ENCODE measurements around the gene GAGE12F. TPM values are rescaled to one million over a fixed set of nuclear protein-coding genes. Genes with fewer than 3 reads are reported as not detected.
"Not testable (repeated sequence)": the region's sequence is repeated elsewhere in the genome, so short reads cannot be mapped to it uniquely, and the experiment has no call there.

The GAGE12F gene
- total RNA-seq (not detected), polyA plus RNA-seq (not detected)
- long read RNA-seq, donor 1 = 0 reads
- long read RNA-seq, donor 2 = 0 reads
- long read RNA-seq, donor 3 = 0 reads
- long read RNA-seq, donor 4 = 0 reads

GRCh38 chrX:49560542-49560941 is at the start of gene GAGE12F:
GAGE12F (plus strand) TSS chrX:49560842; CDS start chrX:49561997, 1,155 bp downstream.
- H3K4me3 ChIP-seq (ENCODE audit: low read length); intact Hi-C loops (cut with DNase I); DNase-seq; H3K4me1 ChIP-seq (ENCODE audit: control insufficient read depth, insufficient read depth, low read length); H3K9me3 ChIP-seq (ENCODE audit: control insufficient read depth, low read length); ATAC-seq; H3K27ac ChIP-seq (ENCODE audit: low read length); H3K27me3 ChIP-seq (ENCODE audit: control insufficient read depth, insufficient read depth): not testable (repeated sequence)
- no CpG with 5 or more reads among the region's 16 CpGs for WGBS

- H3K9me3 ChIP-seq (ENCODE audit: control insufficient read depth, low read length); H3K27ac ChIP-seq (ENCODE audit: low read length); intact Hi-C loops (cut with DNase I); H3K4me3 ChIP-seq (ENCODE audit: low read length); ATAC-seq; H3K4me1 ChIP-seq (ENCODE audit: control insufficient read depth, insufficient read depth, low read length); H3K27me3 ChIP-seq (ENCODE audit: control insufficient read depth, insufficient read depth); DNase-seq: not testable (repeated sequence)
- WGBS = no CpG with 5 or more reads among the region's 16 CpGs
These were observed 28.8 kb upstream of the GAGE12F start, which contains the start of gene GAGE12C for GRCh38 chrX:49531877-49532276. GAGE12C (plus strand) TSS chrX:49532177; CDS start chrX:49533332, 1,155 bp downstream.

- H3K4me1 ChIP-seq (ENCODE audit: control insufficient read depth, insufficient read depth, low read length); intact Hi-C loops (cut with DNase I); H3K4me3 ChIP-seq (ENCODE audit: low read length); H3K27me3 ChIP-seq (ENCODE audit: control insufficient read depth, insufficient read depth); DNase-seq; ATAC-seq; H3K9me3 ChIP-seq (ENCODE audit: control insufficient read depth, low read length); H3K27ac ChIP-seq (ENCODE audit: low read length): not testable (repeated sequence)
- no CpG with 5 or more reads among the region's 16 CpGs for WGBS
These were observed 19.2 kb upstream of the GAGE12F start, which contains the start of gene GAGE12D for GRCh38 chrX:49541433-49541832. GAGE12D (plus strand) TSS chrX:49541733; CDS start chrX:49542888, 1,155 bp downstream.

GRCh38 chrX:49550989-49551388 is 9.7 kb upstream of the GAGE12F start, which contains the start of gene GAGE12E:
GAGE12E (plus strand) TSS chrX:49551289; CDS start chrX:49552444, 1,155 bp downstream.
- ATAC-seq = not testable (repeated sequence)
- WGBS = no CpG with 5 or more reads among the region's 16 CpGs

GRCh38 chrX:49568728-49569127 is 8.1 kb downstream of the GAGE12F start:
- H3K27me3 ChIP-seq (ENCODE audit: control insufficient read depth, insufficient read depth); H3K4me3 ChIP-seq (ENCODE audit: low read length); H3K27ac ChIP-seq (ENCODE audit: low read length); ATAC-seq; H3K9me3 ChIP-seq (ENCODE audit: control insufficient read depth, low read length); H3K4me1 ChIP-seq (ENCODE audit: control insufficient read depth, insufficient read depth, low read length); intact Hi-C loops (cut with DNase I): not testable (repeated sequence)
- DNase-seq = peak in 2 of 3 donors; percentile 14 to 22
- WGBS = no CpG with 5 or more reads among the region's 11 CpGs

More at GRCh38 chrX:49550989-49551388, 9.7 kb upstream of the GAGE12F start, which contains the start of gene GAGE12E:
- H3K27ac ChIP-seq (ENCODE audit: low read length); H3K4me1 ChIP-seq (ENCODE audit: control insufficient read depth, insufficient read depth, low read length); H3K27me3 ChIP-seq (ENCODE audit: control insufficient read depth, insufficient read depth); H3K4me3 ChIP-seq (ENCODE audit: low read length); intact Hi-C loops (cut with DNase I); DNase-seq; H3K9me3 ChIP-seq (ENCODE audit: control insufficient read depth, low read length): not testable (repeated sequence)

- DNase-seq; ATAC-seq; H3K27ac ChIP-seq (ENCODE audit: low read length); H3K4me1 ChIP-seq (ENCODE audit: control insufficient read depth, insufficient read depth, low read length); intact Hi-C loops (cut with DNase I); H3K27me3 ChIP-seq (ENCODE audit: control insufficient read depth, insufficient read depth); H3K4me3 ChIP-seq (ENCODE audit: low read length); H3K9me3 ChIP-seq (ENCODE audit: control insufficient read depth, low read length): not testable (repeated sequence)
- WGBS = no CpG with 5 or more reads among the region's 13 CpGs
These were observed 8.5 kb downstream of the GAGE12F start for GRCh38 chrX:49569152-49569551.

- no CpG with 5 or more reads among the region's 16 CpGs for WGBS
- H3K27ac ChIP-seq (ENCODE audit: low read length); H3K9me3 ChIP-seq (ENCODE audit: control insufficient read depth, low read length); DNase-seq; ATAC-seq; intact Hi-C loops (cut with DNase I); H3K4me1 ChIP-seq (ENCODE audit: control insufficient read depth, insufficient read depth, low read length); H3K4me3 ChIP-seq (ENCODE audit: low read length); H3K27me3 ChIP-seq (ENCODE audit: control insufficient read depth, insufficient read depth): not testable (repeated sequence)
These were observed 9.5 kb downstream of the GAGE12F start, which contains the start of gene GAGE12G for GRCh38 chrX:49570100-49570499. GAGE12G (plus strand) TSS chrX:49570400; CDS start chrX:49571555, 1,155 bp downstream.

- DNase-seq; H3K27ac ChIP-seq (ENCODE audit: low read length); intact Hi-C loops (cut with DNase I); H3K4me3 ChIP-seq (ENCODE audit: low read length); H3K4me1 ChIP-seq (ENCODE audit: control insufficient read depth, insufficient read depth, low read length); ATAC-seq; H3K27me3 ChIP-seq (ENCODE audit: control insufficient read depth, insufficient read depth); H3K9me3 ChIP-seq (ENCODE audit: control insufficient read depth, low read length): not testable (repeated sequence)
- WGBS = no CpG with 5 or more reads among the region's 16 CpGs
These were observed 19.0 kb downstream of the GAGE12F start, which contains the start of gene GAGE12H for GRCh38 chrX:49579649-49580048. GAGE12H (plus strand) TSS chrX:49579949; CDS start chrX:49581104, 1,155 bp downstream.

- WGBS = no CpG with 5 or more reads among the region's 16 CpGs
These were observed 28.6 kb downstream of the GAGE12F start, which contains the start of gene GAGE2A for GRCh38 chrX:49589196-49589595. GAGE2A (plus strand) TSS chrX:49589496; CDS start chrX:49590651, 1,155 bp downstream.

GRCh38 chrX:49589769-49590478 is 29.3 kb downstream of the GAGE12F start:
- ATAC-seq; H3K9me3 ChIP-seq (ENCODE audit: control insufficient read depth, low read length); H3K4me1 ChIP-seq (ENCODE audit: control insufficient read depth, insufficient read depth, low read length); H3K4me3 ChIP-seq (ENCODE audit: low read length); H3K27ac ChIP-seq (ENCODE audit: low read length); intact Hi-C loops (cut with DNase I); H3K27me3 ChIP-seq (ENCODE audit: control insufficient read depth, insufficient read depth): not testable (repeated sequence)
- WGBS = 91% methylated on average over 25 of the region's 37 CpGs
- DNase-seq = peak; percentile 23 to 79 (median 28)

More at GRCh38 chrX:49589196-49589595, 28.6 kb downstream of the GAGE12F start, which contains the start of gene GAGE2A:
- H3K9me3 ChIP-seq (ENCODE audit: control insufficient read depth, low read length); H3K27me3 ChIP-seq (ENCODE audit: control insufficient read depth, insufficient read depth); H3K27ac ChIP-seq (ENCODE audit: low read length); intact Hi-C loops (cut with DNase I); H3K4me1 ChIP-seq (ENCODE audit: control insufficient read depth, insufficient read depth, low read length); ATAC-seq; H3K4me3 ChIP-seq (ENCODE audit: low read length); DNase-seq: not testable (repeated sequence)

- WGBS = 92% methylated on average over 10 of the region's 17 CpGs
- intact Hi-C loops (cut with DNase I); H3K4me3 ChIP-seq (ENCODE audit: low read length); H3K27me3 ChIP-seq (ENCODE audit: control insufficient read depth, insufficient read depth); H3K9me3 ChIP-seq (ENCODE audit: control insufficient read depth, low read length); ATAC-seq; H3K27ac ChIP-seq (ENCODE audit: low read length); H3K4me1 ChIP-seq (ENCODE audit: control insufficient read depth, insufficient read depth, low read length); DNase-seq: not testable (repeated sequence)
These were observed 29.8 kb downstream of the GAGE12F start for GRCh38 chrX:49590488-49590887.
